ENCODE results near the gene ITPRIPL1.

DNA sequence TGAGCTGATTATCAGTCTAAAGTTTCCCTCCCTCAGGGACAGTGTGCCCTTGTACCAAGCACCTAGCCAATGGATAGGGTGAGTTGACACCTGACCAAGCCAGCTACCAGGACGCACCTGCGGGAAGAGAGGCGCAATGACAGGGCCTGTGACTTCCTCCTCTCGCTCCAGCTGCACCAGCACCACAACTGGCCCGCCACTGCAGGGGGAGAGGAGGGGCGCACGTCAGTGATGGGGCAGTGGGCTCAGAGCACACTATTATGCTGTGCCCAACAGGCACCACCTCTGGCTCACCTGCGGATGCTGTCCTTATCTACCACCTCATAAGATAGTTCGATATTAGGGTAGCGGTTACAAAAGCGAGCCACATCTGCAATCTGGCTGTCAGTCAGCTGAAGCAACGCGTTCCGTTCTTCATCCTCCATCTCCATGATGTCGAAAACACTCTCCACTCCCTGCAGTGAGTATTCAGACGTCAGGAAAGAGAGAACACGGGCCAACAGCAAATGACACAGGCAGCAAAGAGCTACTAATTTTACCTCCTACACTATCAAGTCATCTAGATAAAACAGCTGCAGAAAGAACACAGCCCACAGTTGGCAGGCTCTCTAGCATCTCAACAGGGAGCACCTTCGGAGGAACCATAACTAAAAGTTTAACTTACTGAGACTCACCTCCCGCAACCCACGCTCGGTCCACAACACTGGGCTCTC lies 48.2 kb upstream of the ITPRIPL1 start:
- TF ChIP-seq, protein P1, sequence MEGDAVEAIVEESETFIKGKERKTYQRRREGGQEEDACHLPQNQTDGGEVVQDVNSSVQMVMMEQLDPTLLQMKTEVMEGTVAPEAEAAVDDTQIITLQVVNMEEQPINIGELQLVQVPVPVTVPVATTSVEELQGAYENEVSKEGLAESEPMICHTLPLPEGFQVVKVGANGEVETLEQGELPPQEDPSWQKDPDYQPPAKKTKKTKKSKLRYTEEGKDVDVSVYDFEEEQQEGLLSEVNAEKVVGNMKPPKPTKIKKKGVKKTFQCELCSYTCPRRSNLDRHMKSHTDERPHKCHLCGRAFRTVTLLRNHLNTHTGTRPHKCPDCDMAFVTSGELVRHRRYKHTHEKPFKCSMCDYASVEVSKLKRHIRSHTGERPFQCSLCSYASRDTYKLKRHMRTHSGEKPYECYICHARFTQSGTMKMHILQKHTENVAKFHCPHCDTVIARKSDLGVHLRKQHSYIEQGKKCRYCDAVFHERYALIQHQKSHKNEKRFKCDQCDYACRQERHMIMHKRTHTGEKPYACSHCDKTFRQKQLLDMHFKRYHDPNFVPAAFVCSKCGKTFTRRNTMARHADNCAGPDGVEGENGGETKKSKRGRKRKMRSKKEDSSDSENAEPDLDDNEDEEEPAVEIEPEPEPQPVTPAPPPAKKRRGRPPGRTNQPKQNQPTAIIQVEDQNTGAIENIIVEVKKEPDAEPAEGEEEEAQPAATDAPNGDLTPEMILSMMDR (IDR thresholded peaks at IDR 0.05; ENCODE audit: low read depth, low read length), result no peak
- TF ChIP-seq, protein P2, sequence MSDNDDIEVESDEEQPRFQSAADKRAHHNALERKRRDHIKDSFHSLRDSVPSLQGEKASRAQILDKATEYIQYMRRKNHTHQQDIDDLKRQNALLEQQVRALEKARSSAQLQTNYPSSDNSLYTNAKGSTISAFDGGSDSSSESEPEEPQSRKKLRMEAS (IDR thresholded peaks at IDR 0.05; ENCODE audit: low read depth, low read length), result no peak

Data from NB4 (cell line).